GM12892 (cell line): Measurements from ENCODE around the gene GLCE.

Source experiments
- POLR2AphosphoS5 ChIP-seq: IDR thresholded peaks from 2 replicates; pipeline ENCODE4 v1.6.1; 2011; ENCODE audit warnings: low read depth, low read length, control low read depth
- TAF1 ChIP-seq: IDR thresholded peaks from 2 replicates; pipeline ENCODE4 v1.6.1; 2011; ENCODE audit warnings: low read depth, mild to moderate bottlenecking, control low read depth, low read length, borderline replicate concordance

GRCh38 chr15:69272891-69273290, 112.5 kb downstream of the GLCE start:
- TF ChIP-seq POLR2AphosphoS5 (no peak), TAF1 (no peak)
